PC-3 (cell line): ENCODE measurements around the gene RUFY1.

Source experiments
- CTCF ChIP-seq: fragments of 300-600 bp; sonication (generic); conservative IDR thresholded peaks from 2 replicates; pipeline ENCODE4 v1.5.1; 2017; ENCODE audit warnings: antibody characterized with exemption, low read depth, mild to moderate bottlenecking, low read length
- EZH2 ChIP-seq: fragments of 300-600 bp; sonication (generic); IDR thresholded peaks from one replicate; pipeline ENCODE4 v1.6.1; 2017; ENCODE audit warnings: antibody characterized with exemption, mild to moderate bottlenecking, low read length; ENCODE audit not compliant: unreplicated experiment
- EZH2phosphoT487 ChIP-seq: fragments of 300-600 bp; sonication (generic); IDR thresholded peaks from 2 replicates; pipeline ENCODE4 v1.6.1; 2018; ENCODE audit warnings: mild to moderate bottlenecking, antibody characterized with exemption, low read length, borderline replicate concordance

GRCh38 chr5:179534431-179534830 lies 15.9 kb upstream of the RUFY1 start:
- TF ChIP-seq CTCF = no peak
- TF ChIP-seq EZH2 = no peak
- TF ChIP-seq EZH2phosphoT487 = no peak
